ENCODE data around the gene LOXL1.

- TF ChIP-seq CTCF (IDR thresholded peaks at IDR 0.05) (no peak), EP300 (IDR thresholded peaks at IDR 0.05) (no peak), POLR2A (IDR thresholded peaks at IDR 0.05) (no peak), POLR2AphosphoS5 (IDR thresholded peaks at IDR 0.05) (no peak)
Measured at GRCh38 chr15:73886717-73887345, 39.4 kb upstream of the LOXL1 start.
